Left ventricle myocardium superior (tissue), 1 donor: ENCODE measurements around the gene TSPAN9. TPM values are rescaled to one million over a fixed set of nuclear protein-coding genes. Genes with fewer than 3 reads are reported as not detected.

Experiments used
- ATAC-seq: fragments of 200-7000 bp; cut with Tn5 transposase; one replicate; pipeline ENCODE4 v1.9.1; 2020; ENCODE audit warnings: mild to moderate bottlenecking, moderate library complexity
- DNase-seq: peaks from one replicate; pipeline ENCODE4 v3.0.0-alpha.2; 2020
- intact Hi-C: fragments of 100-400 bp; cut with micrococcal nuclease; formaldehyde crosslinking; loops from one replicate; pipeline ENCODE4 v1.11.0; 2022
- total RNA-seq: library from RNA; stranded (reverse); fragmentation: NEBNext Ultra II Directional; extraction: Animal tissue kit (Norgen Biotek cat#: 25700); gene quantifications from one replicate; pipeline ENCODE4 v1.2.1, GENCODE V29; 2021
- donor health status: DM: no; HTN: yes; CAD: no; lungs with severe emphysema.

Gene TSPAN9
- total RNA-seq, 1 donor from 2014 or later = 159 TPM

DNA sequence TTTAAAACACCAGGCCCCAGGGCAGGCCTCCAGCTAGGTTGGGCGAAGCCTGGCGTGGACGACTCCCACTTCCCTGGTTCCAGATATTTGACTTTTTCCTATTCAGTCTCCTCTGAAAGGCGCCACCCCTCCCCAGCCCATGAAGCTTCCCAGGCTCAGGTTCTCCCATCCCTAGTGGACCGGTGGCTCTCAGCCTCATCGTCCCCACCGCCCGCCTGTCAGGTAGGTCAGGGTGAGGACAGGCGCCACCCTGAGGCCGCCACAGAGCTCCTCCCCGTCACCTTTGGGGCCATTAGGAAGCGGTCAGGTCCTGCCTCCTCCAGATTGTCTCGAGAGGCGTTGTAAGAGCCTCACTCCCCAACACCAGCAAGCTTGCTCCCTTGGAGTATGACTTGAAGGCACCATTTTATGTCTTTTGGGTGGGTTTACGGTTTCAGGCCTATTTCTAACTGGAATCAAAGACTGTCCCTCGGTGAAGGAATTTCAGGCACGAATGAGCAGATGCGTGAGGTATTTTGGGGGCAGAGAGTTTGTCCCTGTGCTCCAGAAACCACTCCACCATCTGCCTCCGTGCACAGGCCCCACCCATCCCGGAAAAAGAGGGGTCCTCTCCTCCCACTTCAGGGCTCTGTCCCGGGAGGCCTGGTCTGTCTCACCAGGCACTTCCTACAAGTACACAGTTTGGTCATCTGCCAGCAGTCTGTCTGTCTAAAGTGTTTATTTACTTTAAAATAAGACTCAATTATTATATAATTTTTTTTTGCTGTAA is 55.6 kb downstream of the TSPAN9 start:
- DNase-seq = peak; percentile 82
- peak; percentile 67 for ATAC-seq
- intact Hi-C loops = loop anchor here (5.0 kb wide), 1 partner anchor 144 kb away; no protein-coding TSS in a partner anchor

DNA sequence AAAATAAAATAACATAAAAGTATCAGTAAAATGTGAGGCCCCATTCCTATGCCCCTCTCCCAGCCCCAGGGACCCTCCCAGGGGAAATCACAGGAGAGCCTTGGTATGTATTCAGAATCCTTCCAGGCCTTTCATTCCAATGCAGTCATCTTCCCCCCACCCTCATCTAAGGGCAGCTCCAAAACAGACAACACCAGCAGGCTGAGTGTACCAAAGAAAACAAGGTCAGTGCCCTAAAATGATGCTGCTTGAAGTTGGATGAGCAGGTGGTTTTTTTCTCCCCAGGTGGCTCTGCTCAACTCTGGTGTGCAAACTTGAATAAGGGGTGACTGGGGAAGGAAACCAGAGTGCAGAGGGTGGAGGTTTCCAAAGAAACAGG is 56.2 kb downstream of the TSPAN9 start:
- DNase-seq = no peak
- peak; percentile 20 for ATAC-seq
- intact Hi-C loops = loop anchor here (5.0 kb wide), 1 partner anchor 144 kb away; no protein-coding TSS in a partner anchor

DNA sequence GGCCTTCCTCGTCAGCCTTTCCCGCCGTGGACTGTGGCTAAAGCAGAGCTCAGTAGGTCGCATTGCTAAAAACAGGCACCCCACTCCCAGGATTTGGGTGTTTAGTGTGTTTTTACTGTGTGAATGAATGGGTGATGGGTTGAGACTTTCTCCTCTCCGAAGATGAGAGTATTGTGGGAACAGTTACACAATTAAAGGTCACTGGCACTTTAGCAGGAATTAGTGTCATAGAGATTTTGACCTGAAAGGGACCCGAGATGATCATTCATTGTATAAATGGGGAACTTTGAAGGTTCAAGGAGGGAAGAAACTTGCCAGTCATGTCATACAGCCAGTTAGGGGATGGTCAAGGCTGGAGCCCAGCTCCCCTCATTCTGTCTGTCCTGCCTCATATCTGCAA is 56.9 kb downstream of the TSPAN9 start:
- DNase-seq (no peak), ATAC-seq (no peak)
- intact Hi-C loops = loop anchor here (5.0 kb wide), 1 partner anchor 143 kb away; no protein-coding TSS in a partner anchor

DNA sequence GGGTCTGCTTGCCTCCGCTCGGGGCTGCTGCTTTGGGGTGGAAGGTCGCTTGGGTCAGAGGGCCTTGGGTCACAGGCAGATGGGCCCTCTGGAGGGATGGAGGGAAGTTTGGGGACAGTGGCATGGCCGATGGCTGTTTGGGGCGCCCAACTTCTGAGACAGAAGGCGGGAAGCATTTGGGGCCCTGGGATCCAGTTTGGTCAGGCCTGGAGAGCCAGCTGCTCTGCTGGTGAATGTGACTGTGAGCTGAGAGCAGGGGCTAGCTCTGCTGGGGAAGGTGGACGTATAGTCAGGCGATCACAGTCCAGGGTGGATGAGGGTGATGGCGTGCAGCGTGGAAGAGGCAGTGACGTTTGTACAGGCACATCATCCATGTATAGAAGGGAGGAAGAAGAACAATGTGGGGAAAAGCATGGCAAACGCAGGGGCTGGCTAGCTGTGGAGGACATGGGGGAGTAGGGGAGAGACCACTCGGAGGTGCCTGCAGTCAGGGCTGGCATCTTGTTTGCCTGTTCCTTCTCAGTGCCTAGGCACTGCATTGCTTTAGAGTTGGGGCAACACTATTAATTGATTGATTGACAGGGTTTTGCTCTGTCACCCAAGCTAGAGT is 57.5 kb downstream of the TSPAN9 start:
- no peak for DNase-seq
- no peak for ATAC-seq
- intact Hi-C loops = loop anchor here (5.0 kb wide), 1 partner anchor 143 kb away; no protein-coding TSS in a partner anchor

DNA sequence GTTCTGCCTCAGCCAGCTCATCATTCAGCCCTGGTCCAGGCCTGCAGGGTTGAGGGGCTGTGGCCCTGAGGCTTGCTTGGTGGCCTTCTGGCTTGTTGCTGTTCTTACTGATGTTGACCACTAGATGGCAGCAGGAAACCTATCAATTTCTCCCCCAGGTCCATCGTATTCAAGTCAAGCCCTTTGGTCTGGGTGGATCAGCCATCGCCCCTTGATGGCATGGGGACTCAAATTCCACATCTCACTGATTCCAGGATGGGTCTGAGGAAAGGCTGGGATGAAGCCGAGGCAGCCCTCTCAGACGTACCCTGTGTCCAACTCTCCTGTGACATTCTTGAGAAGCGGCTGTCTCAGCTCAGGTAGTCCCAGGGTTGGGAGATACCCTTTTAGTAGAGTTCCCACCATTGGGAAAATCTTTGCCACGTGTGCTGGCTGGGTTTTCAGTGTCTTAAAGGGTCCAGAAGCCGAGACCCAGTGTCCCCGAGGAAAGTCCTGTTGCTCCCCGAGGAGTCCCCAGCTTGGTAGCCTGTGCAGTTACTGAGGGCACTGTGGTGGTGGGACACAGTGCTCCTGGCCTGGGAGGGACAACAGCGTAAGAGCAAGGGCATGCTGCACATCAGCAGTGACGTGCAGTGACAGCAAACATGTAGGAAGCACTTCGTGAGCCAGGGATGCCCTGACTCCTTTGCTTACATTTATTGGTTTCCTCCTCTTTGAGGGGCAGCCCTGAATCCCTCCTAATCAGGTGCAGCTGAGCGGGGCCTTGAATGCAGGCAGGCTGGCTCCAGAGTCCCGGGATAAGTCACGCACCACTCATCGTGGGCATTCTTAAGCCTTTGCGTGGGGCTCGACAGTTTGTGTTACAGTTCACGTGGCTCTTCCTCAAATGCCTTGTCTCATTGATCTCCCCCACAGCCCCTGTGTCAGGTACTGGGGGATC is 58.6 kb downstream of the TSPAN9 start:
- DNase-seq (no peak), ATAC-seq (peak; percentile 38)
- intact Hi-C loops = no loop called here

DNA sequence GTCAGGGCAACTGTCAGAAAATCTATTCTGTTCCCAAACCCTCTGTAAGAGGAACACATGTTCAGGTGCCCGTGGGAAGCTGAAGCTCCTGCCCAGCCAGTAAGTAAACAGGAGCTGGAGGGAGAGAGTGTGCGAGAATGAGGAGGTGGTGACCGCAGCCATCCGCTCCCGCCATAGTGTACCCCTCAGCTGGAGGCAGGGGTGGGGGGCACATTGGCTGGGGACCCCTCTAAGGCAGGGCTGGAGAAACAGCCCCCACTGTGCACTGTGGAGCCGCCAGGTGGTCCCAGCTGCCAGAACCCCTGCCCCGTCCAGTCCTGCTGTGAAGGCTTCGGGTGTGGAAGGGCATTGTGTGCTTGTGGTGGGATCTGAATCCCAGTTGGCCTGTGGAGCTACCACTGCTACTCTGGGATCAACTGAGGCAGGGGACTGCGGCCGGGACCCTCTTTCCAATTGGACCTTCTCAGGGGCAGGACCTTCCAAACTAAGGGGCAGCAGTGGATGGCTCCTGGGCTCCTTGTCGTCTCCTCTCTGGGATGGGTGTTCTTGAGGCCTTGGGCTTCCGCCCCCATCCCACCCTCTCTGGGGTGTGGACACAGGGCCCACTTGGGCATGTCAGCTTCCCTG is 59.6 kb downstream of the TSPAN9 start:
- ATAC-seq = no peak
- intact Hi-C loops = no loop called here
- DNase-seq = no peak

DNA sequence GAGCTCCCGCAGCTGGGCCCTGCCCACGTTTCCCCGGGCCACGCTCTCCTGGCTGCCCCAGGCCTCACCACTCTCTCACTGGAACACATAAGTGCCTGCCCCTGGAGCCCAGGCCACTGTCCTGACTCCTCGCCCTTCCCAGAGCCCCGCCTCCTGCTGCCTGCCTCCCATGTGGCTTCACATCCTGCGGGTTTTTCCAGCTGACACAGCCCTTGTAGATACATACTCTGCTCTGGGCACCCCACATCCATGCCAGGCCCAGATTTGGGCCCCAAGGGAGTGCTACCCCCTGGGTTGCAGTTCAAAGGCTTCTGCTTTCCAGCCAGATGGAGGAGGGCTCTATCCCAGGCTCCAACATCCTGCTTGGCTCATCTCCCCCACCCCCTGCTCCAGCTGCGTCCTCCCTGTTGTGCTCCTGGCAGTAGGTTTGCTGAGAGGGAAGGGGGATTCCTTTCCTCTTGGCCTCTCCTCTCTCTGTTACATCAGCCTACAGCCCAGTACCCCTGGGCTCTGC is 60.1 kb downstream of the TSPAN9 start:
- ATAC-seq (peak; percentile 62), DNase-seq (peak; percentile 82)
- intact Hi-C loops = no loop called here

DNA sequence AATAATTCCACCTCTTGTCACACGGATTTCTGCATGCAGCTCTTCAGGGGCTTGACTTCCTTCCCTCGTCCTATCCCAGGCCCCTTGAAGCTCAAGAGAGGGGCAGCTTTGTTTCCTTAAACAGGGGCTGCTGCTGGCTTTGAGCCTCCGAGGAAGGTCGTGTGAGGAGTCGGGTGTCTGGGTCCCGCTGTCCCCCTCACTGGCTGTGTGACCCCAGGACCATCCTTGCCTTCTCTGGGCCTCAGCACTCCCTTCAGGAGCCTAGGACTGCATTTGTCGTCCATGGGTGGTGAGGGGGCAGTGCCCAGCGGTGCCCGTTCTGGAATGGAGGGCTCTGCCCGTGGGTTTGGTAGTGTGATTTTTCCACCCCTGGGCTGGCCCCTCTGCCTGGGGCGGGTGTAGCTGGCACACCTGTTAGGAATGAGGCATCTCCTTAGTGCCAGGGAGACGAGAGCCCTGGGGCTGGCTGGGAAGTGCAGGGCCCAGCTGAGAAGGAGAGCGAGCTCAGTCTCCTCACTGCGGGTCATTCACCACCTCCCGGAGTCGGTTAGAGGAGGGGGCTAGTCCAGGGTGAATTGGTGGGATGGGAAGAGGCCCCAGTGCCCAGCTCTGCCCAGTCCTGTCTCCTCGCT is 60.8 kb downstream of the TSPAN9 start:
- ATAC-seq = no peak
- DNase-seq = no peak
- intact Hi-C loops = no loop called here

DNA sequence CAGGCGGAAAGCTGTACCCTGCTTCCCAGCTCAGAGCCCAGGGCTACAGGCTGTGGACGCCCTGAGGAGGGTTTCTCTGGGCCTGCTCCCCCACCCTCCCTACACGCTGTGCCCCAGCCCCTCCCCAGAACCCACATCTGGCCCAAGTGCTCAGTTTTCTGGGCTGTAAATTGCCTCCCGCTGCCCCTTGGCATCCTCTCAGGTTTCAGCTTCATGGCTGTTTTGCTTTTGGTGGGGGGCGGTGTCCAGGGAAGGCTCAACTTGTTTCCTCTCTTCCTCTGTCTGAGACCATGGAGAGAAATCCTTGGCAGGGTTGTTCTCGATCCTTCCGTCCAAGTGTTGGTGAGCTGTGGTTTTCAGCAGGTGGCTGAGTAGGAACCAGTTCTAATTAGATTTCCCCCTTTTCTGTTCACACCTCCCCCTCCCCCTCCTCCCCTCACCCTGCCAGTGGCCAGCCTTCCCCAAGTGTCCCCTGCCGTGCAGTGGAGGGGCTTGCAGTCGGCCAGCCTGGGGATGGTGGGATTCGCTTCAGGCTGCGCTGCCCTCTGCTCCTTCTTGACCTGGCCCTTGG is 61.8 kb downstream of the TSPAN9 start:
- no peak for DNase-seq
- no peak for ATAC-seq
- intact Hi-C loops = no loop called here

DNA sequence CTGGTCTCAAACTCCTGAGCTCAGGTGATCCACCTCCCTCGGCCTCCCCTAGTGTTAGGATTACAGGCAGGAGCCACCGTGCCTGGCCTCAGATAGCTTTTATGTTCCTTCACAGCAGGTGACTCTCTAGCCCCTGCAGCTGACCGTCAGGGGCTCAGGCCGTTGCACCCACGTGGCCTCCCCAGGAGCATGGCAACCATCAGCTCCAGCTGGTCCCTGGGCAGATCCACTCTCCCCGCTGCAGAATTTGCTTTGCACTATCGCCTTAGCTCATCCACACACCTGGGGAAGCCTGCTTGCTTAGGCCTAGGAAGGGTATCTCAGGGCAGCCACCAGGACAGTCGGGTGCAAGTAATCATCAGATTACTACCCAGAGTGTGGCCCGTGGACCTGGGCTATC is 62.6 kb downstream of the TSPAN9 start:
- intact Hi-C loops = loop anchor here (10.0 kb wide), 1 partner anchor 65 kb away; no protein-coding TSS in a partner anchor
- ATAC-seq (no peak), DNase-seq (no peak)

DNA sequence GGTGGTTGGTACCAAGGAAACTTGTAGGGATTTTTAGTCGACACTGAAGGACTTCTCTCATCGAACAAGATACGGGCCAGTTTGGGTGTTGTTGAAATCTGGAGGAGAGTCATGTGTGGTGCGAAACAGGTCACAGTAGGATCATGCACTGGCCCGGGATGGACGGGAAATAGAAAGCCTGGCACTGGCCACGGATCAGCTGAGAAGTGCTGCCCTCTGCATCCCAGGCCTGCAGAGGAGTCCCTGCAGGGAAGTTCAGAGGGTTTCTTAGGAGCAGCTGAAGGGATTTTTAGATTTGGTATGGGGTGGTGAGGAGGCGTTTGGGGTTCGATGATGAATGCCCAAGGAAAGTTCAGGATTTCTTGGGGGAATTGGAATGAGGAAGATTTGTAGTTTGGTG is 63.1 kb downstream of the TSPAN9 start:
- DNase-seq (peak; percentile 57), ATAC-seq (peak; percentile 51)
- intact Hi-C loops = loop anchor here (10.0 kb wide), 1 partner anchor 65 kb away; no protein-coding TSS in a partner anchor

DNA sequence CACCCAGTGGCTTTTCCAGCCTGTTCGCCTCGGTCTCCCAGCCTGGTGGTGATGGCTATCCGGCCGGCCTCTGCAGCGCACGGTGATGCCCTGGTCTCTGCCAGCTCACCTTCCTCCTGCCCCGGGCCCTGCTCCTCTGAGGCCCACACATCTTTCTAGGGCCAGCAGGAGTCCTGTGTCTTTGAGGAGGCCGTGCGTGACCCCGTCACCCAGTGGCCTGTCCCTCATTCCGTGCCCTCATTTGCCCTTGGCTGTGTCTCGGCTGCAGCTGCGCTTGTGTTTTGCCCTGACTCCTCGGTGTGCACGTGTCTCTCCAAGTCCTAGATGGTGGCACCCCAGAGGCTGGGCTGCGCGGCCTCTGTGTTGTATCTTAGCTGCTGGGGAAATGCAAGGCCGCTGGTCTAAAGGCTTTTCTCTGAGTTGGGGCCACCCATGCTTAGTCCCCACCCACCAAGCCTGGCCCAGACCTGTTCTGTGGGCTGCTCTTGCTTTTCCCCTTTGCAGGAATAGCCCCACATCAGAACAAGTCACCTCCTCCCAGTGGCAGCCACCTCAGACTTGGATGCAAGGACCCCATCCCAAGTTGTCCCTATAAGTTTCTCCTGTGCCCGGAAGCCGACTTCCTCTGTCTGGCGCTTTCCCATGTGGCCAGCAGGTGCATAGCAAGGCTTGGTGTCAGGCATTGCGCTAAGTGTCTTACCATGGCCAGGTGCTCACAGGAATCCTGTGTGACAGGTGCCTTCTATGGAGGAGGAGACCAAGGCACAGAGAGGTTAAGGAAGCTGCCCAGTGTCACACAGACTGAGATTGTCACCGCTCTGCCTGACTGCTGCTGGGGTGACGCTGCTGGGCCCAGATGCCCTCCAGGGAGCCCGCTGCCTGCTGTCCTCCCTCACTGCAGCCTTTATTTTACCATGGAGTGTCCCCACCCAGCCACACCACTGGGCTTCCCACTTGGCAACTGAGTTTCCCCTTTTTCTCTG is 64.5 kb downstream of the TSPAN9 start:
- intact Hi-C loops = loop anchor here (10.0 kb wide), 1 partner anchor 63 kb away; no protein-coding TSS in a partner anchor
- DNase-seq = peak; percentile 63
- peak; percentile 41 for ATAC-seq

DNA sequence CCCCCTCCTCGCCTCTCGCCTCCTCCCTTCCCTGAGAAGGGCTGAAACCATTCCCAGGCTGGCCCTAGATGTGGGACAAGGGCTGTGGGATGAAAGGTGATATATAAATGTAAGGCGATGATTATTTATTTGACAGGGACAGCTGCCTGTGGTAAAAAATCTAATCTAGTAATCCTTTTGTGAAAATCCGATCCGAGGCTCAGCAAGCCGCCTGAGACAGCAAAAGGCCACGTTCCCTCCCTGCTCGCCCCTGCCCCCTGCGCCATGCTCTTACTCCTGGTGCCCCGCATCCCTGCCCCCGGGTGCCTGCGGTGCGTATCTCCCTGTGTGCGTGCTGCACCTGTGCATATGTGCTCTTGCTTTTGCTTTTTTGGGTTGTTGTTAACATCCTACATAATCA is 65.2 kb downstream of the TSPAN9 start:
- intact Hi-C loops = loop anchor here (10.0 kb wide), 1 partner anchor 62 kb away; no protein-coding TSS in a partner anchor
- ATAC-seq (no peak), DNase-seq (no peak)

DNA sequence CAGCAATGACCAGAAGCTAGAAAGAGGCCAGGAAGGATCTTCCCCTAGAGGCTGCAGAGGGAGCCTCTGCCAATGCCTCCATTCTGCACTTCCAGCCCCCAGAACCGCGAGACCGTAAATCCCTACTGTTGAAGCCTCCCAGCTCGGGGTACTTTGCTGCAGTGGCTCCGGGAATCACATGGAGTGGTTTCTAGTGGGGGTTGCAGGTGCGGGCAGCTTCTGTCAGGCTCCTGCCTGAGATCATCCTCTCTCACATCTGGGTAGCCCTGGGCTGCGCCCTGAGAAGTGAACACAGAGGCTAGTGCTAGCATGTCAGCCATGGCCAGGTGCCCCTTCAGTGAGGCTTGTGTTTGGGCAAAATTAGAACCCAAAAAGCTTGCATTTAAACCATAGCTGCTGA is 67.3 kb downstream of the TSPAN9 start:
- intact Hi-C loops = loop anchor here (10.0 kb wide), 1 partner anchor 60 kb away; no protein-coding TSS in a partner anchor
- ATAC-seq (no peak), DNase-seq (no peak)

DNA sequence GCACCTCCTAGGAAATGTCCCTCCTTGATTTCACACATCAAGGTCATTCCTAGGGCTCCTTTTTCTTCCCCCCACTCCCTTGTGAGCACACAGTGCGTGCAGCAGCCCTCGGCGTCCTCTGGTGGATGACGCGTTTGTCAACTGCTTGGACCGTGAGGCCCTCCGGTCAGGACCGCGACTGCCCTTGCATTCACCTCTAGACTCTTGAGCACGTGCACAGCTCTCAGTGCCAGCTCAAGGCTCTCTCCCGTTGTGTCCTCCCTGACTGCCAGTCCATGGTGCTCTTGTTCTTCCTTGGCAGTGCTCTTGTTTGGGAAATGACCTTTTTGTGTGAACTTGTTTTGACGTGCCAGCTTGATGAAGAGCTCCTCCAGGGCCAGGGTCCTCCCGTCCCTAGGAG is 67.9 kb downstream of the TSPAN9 start:
- ATAC-seq = peak; percentile 84
- intact Hi-C loops = loop anchor here (10.0 kb wide), 1 partner anchor 60 kb away; no protein-coding TSS in a partner anchor
- DNase-seq = peak; percentile 86

DNA sequence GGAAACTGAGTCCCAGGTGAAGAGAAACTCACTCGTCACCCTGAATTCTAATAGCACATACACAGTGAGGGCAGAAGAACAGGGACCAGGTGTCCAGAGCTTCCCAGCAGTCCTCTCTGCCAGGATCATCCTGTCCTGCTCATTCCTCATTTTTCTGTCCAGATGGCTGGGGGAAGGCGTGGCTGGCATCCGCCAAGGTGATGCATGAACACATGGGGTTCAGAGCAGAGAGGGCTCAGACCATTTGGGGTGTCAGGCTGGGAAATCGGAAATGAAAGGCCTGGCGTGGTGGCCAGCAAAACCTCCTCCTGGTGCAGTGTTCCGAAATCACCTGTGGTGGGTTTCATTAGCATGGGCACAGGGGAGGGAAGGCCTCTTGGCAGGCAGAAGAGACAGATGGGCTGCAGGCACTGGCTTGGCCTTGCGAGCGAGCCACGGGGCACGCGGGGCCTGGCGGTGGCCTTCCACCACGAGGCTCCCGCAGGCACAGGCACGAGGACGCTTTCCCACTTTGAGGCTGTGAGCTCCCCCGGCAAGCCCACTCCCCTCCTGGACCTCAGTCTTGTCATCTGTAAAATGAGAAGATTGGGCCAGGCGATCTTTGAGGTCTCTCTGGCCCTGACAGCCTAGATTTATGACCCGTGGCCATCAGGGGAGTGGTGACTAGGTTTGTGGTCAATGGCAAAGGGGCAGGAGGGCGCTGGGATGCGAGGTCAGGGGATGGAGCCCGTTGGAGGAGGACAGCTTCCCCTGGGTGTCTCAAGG is 68.5 kb downstream of the TSPAN9 start:
- intact Hi-C loops = loop anchor here (10.0 kb wide), 1 partner anchor 59 kb away; no protein-coding TSS in a partner anchor
- no peak for ATAC-seq
- no peak for DNase-seq
